Renal cortical epithelial cell (primary cell): ENCODE measurements around the gene ZDHHC22. TPM values are rescaled to one million over a fixed set of nuclear protein-coding genes. Genes with fewer than 3 reads are reported as not detected.
A peak's percentile ranks its signal among the peaks of the same experiment; 100 is the strongest.

Experiments
- DNase-seq: peaks from one replicate; pipeline ENCODE4 v3.0.0-alpha.2; 2011; ENCODE audit warnings: low read depth
- total RNA-seq: library from RNA; depleted of rRNA; stranded (reverse); fragments of >200 nt; gene quantifications from 2 replicates; pipeline ENCODE4 v1.2.3, GENCODE V29; 2014

The ZDHHC22 gene
- total RNA-seq, 1 donor from 2014 or later, result not detected

- DNase-seq, result peak; percentile 40
Measured at GRCh38 chr14:77128414-77128891, 13.1 kb downstream of the ZDHHC22 start.

DNA sequence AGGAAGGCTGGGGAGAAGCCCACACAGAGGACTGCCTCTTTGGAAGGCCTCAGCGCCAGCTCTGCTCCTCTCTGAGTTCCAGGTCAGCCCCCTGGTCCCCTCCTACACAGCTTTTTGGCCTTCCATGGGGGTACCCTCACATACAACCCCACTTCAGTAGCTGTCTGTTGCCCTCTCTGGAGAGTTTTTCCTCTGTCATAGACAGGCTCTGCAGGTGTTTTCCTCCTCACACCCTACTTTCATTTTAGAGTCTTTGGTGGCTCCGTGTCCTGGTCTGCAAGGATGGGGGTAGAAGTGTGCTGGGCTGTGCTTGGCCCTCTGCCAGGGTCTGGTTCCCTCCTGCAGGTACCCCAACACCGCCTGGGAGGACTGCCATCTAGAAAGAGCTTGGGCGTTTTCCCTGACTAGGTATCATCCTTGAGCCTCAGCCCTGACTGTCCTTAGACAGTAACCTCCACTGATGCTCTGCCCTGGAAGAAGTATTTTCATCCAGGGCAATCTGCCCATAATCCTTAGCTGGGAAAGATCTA, 15.1 kb downstream of the ZDHHC22 start:
- no peak for DNase-seq

GRCh38 chr14:77125823-77126325, 15.7 kb downstream of the ZDHHC22 start:
- DNase-seq, result no peak

DNA sequence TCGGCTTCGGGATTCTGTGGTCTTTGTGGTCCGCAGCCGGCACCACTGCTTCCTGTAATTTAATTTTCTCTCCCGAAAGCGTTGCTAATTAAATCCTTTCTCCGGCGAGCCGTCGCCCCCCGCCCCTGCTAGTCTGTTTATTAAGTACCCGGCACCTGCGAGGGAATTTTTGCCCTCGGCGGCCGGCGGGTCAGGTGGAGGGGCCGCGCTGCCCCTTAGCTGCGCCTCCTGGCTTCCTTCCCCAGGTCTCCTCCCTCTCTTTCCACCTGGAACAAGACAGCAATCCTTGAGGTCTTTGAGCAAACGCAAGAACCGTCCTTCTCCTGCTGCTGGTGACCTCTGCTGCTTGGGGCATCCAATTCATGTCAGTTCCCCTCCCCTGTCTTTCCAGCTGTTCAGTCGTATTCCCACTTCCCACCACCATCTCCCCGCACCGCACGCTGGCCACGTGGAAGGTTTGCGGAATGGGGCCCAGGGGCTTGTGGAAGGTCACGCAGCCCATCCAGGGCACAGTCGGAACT, 16.2 kb downstream of the ZDHHC22 start:
- DNase-seq, result no peak

GRCh38 chr14:77124345-77125280, 17.0 kb downstream of the ZDHHC22 start:
- no peak for DNase-seq

DNA sequence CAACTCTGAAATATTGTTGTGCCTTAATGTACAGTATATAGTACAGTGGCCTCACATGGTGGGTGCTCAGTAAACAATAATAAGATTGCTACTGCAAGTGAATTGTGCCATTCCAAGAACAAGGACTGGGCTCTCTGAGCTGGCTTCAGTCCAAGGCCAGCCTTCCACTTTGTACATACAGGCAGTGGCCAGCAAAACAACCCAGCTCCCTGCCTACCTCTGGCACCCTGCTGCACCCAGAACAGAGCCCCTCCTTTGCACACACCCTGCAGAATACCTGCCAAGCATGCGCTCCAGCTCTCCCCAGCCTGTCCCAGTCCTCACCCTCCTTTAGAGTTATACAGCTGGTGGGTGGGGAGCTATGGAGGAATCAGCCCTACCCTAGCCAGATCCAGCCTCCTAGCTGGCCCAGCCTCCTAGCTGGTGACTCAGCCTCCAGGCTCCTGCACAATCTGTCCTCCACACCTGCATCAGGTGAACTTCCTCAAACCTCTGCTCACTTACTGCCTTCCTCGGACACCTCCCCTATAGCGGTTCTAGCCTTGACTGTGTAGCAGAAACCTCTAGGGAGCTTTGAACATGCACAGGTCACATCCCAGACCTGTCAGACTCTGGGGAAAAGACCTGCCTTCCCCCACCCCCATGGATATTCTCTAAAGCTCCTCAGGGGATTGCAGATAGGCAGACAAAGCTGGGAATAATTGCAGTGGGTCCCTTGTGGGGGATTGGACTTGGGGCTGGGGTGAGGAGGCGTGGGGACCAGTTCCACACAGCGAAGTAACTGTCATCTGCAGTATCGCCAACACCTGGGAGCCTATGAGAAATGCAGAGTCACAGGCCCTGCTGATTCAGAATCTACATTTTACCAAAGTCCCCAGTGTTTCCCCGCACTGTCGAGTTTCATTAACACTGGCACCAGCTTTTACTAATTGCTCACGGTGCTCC, 17.9 kb downstream of the ZDHHC22 start:
- DNase-seq, result peak; percentile 68

GRCh38 chr14:77122526-77123125, 19.0 kb downstream of the ZDHHC22 start:
- no peak for DNase-seq

DNA sequence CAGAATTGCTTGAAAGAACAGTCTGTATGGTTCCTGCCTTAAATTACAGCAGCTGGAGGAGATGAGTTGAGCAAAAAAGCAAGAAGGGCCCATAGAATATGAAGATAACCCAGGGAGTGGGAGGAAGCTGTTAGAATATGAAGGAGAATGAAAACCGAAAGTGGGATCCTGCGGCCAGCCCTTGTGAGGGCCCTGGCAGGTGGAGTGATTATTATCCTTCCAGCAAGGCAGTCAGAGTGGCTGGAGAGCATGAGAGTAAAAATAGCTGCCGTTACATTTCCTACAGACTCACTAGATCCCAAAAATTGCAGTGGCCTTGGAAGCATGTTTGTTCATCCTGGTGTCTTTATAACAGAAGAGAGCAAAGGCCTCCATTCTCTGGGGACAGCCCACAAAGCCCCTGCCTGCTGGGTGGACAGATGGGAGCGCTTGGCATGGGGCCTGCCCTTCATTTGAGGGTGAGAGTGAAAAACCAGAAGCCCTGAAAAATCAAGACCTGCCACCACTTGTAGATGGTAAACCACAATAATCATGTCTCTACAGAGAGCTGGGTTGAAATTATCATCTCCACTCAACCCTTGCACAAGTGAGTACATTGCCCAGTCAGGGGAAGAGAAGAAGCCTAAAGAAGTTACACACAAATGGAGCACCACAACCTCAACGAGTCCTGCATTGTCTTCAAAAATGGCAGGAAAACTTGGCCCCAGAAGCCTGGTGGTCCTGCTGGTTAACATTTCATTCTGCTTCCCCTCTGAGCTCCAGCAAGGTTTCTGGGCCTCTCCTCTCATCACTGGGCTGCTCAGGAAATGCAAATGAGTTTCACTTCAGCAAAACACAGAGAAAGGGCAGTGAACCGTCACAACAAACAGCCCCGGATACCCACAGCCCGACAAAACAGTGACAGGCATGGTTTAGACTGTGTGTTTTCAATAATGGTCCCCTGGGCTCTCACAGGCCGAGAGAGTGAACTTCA, 20.5 kb downstream of the ZDHHC22 start:
- DNase-seq, result peak; percentile 19

GRCh38 chr14:77119851-77120250, 21.7 kb downstream of the ZDHHC22 start:
- DNase-seq, result no peak

DNA sequence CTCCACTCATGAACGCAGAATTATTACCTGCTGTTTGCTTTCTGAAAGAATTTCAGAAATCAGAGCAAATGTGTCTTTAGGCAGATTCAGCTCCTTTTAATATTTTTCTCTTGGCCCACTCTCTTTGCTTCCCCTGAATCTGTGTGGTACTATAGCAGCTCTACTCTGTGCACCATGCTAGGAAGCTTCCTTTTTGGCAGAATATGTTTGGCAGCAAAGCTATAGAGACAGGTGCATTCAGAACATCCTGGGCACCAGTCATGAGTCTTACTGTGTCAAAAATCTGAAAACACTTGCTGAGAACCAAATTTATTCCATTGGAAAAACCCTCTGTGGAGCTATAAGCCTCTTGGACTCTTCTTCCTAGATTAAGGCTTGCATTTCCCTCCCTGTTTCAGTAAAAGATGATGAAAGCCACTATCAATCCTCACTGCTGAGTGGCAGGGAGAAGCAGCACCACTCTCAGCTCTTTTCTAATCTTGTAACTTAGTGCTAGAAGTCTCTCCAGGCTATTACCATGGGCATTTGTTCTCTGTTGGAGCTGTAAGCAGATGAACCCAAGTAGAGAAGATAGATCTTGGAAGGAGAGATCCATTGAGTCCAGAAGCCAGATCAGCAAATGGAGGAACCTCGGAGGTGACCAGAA, 25.3 kb downstream of the ZDHHC22 start:
- no peak for DNase-seq

DNA sequence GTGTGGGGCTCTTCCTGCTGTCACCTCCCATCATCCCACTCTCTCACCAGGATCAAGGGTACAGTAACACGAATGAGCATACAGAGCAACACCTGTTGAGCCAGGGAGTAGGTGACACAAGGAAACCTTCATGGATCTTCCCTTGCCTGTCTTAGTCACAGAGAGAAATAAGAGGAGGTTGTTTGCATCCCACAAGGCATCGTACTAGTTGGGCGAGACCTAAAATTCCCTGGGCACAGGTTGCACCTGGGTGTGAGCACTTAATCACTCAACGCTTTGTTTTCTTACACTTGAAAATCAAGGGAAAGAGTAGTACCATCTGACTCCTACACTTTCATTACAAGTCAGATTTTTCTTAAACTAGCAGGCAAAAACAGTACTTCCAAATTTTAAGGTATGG, 27.0 kb downstream of the ZDHHC22 start:
- no peak for DNase-seq

- DNase-seq, result no peak
Measured at GRCh38 chr14:77113644-77114043, 27.9 kb downstream of the ZDHHC22 start.

DNA sequence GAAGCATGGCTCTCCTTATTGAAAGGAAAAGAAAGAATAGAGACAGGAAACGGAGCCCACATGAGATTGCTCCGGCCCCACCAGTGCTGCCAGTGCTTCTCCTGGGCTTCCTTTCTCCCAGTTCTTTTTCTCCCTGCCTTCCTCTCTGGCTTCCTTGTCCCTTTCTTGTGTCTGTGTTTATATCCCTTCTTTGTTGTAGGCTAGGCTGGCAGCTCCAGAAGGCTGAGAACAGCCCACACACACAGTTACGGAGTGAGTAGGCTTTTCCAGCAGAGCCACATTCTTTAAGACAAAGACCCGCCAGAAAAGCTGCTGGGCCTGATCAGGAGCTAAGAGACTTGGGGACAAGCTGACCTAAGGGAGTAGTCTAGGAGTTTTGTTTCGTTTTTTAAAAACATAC, 30.6 kb downstream of the ZDHHC22 start:
- peak; percentile 12 for DNase-seq

DNA sequence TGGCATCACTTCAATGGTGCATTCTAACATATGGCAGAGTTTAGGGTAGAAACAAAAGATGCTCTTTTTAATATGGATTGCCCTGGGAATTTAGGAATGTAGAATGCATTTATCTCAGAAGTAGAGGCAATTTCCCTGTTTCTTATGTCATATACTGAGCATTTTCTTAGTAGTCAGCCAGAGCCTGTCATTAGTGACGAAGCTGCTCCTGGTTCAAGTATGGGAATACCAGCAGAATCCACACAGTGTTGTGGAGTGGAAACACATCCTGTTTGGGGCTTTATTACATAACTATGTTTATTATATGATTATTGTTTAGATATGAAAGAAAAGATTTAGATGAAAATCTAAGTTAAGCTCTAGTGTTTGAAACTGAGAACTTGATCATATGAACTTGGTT, 31.3 kb downstream of the ZDHHC22 start:
- DNase-seq, result no peak

GRCh38 chr14:77109656-77110055, 31.9 kb downstream of the ZDHHC22 start:
- DNase-seq, result no peak

DNA sequence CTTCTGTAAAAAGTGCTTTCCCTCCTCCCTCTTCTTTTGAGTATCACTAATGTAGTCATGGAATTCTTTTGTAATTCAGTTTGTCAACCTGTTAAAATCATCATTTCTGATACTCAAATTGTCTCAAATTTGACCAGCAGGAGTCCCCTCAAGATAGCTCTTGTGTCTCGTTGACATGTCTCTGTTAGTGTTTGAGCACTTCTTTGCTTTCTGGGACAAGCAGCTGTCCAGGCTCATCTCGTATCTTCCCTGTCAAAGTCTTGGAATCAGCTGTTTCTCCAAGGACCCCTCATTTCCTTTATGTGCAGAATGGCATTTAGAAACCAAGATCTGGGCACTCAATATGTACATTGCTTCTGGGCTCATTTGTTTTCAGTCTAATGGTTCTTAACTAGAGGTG, 32.8 kb downstream of the ZDHHC22 start:
- DNase-seq, result no peak

- DNase-seq, result no peak
Measured at GRCh38 chr14:77107228-77107627, 34.4 kb downstream of the ZDHHC22 start.

DNA sequence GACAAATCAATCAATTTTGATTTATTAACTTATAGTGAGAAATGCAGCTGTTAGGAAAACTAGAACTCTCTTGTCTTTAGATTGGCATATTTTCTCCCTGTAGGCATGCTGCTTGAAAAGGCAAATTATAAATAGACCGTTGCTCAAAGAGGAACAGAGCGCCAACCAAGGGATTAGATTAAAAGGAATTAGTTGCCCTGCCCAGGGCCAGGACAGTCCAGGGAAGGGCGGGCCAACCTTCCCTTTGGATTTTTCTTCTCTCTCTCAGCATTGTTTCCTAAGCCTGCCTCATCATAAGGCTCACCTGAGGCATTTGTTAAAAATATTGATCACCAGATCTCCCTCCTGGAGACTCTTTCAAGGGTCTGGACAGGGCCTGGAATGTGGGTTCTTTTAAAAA, 34.9 kb downstream of the ZDHHC22 start:
- DNase-seq, result no peak

DNA sequence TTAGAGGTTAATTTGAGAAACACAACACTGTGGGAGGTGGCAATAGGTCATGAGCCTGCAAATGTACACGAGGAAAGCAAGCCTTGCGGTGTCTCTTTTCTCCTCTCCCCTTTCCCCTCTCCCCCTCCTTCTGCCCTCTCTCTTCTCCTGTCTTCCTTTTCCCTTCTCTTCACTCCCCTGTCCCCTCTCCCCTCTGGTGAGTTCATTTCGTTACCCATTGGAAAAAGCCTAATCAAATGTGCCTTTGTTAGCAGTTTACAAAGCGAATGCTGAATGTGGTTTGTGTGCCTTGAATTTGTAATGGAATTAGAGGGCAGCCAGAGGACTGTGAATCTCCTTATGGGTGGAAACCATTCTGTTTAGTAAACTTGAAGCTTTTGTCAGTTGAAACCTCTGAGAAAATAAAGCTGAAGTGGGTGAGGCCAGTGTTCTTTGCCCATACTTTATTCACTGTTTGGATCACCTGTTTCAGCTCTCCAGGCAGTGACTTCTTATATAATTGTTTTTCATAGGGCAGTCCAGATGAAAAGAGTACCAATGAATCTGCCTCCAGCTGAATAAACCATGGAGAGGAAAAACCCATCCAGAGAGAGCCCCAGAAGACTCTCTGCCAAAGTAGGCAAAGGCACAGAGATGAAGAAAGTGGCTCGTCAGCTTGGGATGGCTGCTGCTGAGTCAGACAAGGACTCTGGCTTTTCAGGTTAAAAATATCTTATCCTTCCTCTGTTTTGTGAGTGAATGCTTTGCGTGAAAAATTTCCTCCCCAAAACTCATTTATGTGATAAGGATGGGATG, 36.2 kb downstream of the ZDHHC22 start:
- no peak for DNase-seq
